GM06990 (cell line): Measurements from ENCODE around the gene VANGL2.

ENCODE experiments used
- DNase-seq: peaks from one replicate; pipeline ENCODE4 v3.0.0-alpha.2; 2011; ENCODE audit not compliant: insufficient read length; ENCODE audit errors: extremely low read depth
- H3K27me3 ChIP-seq: replicated peaks from 2 replicates; pipeline ENCODE4 v1.6.0; 2011; ENCODE audit warnings: low read length; ENCODE audit not compliant: control insufficient read depth, insufficient read depth
- H3K36me3 ChIP-seq: 2 replicates; pipeline ENCODE4 v1.5.1; 2011; ENCODE audit warnings: low read length; ENCODE audit not compliant: control insufficient read depth, insufficient read depth
- H3K4me3 ChIP-seq: replicated peaks from 2 replicates; pipeline ENCODE4 v1.5.1; 2011; ENCODE audit warnings: low read depth, mild to moderate bottlenecking, control low read depth, low read length
- CTCF ChIP-seq: IDR thresholded peaks from 2 replicates; pipeline ENCODE4 v1.5.1; 2011; ENCODE audit warnings: low read length, control low read depth, mild to moderate bottlenecking, inconsistent platforms; ENCODE audit not compliant: insufficient read depth, poor library complexity, severe bottlenecking

Gene VANGL2

DNA sequence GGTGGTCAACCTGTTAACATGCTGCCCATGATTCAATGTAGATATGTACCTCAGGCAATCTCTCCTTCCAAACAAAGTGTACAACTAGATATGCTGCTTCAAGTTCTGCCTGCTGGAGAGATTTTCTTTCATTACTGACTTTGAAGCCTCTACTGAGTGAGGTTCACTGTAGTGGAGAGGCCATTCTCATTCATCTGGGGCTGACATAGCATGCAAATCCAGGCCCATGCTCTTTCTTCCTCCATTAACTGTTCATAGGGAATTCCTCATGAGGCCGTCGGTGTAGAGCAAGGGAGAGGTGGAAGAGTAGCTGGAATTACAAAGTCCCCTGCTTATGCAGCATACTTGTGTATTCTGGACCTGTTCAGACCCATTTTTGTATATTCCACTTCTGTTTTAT lies 38.6 kb downstream of the VANGL2 start:
- TF ChIP-seq CTCF = no peak
- no peak overlapping the region for H3K4me3 ChIP-seq
- H3K36me3 ChIP-seq = no peaks in the 10 kb centered on the region
- DNase-seq = no peak
- no peaks in the 10 kb centered on the region for H3K27me3 ChIP-seq

- Histone ChIP-seq H3K36me3 (no peaks in the 10 kb centered on the region), H3K4me3 (no peak overlapping the region), H3K27me3 (no peaks in the 10 kb centered on the region)
- DNase-seq = no peak
- no peak for TF ChIP-seq CTCF
Observed at GRCh38 chr1:160439718-160440117, 39.4 kb downstream of the VANGL2 start.

DNA sequence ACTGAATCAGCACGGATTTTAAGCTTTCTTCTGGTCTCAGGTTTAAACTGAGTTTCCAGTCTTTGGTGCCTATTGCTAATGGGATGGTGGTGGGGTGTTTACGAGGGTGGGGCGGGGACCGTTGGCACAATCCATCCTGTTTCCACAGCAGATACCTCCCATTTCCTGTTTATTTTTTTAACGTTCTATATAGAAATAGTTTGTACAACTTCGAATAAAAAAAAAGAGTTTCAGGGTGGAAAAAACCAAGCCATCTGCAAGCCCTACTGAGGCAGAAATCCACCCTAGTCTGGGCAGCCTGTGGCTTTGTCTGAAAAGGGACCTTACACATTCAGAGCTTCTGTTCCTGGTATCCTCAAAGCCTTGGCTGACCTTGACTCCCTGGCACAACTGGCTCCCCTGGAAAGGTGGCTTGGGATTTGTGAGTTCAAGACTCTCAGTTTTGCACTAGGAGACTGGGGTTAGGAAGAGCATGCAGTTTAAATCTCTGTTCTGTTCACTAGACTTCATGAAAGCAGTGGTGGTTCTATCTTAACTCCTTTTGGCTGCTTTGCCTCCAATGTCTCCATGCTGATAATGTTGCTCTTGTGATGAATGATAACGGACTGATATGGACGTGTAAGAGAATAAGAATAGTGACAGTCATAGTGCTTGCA lies 46.7 kb downstream of the VANGL2 start:
- no peak for DNase-seq
- Histone ChIP-seq H3K4me3 (no peak overlapping the region), H3K36me3 (no peaks in the 10 kb centered on the region), H3K27me3 (no peaks in the 10 kb centered on the region)
- TF ChIP-seq CTCF = no peak

- no peak overlapping the region for H3K4me3 ChIP-seq
- H3K36me3 ChIP-seq = no peaks in the 10 kb centered on the region
- DNase-seq = no peak
- no peak for TF ChIP-seq CTCF
- no peaks in the 10 kb centered on the region for H3K27me3 ChIP-seq
Observed at GRCh38 chr1:160449494-160449893, 49.1 kb downstream of the VANGL2 start.

DNA sequence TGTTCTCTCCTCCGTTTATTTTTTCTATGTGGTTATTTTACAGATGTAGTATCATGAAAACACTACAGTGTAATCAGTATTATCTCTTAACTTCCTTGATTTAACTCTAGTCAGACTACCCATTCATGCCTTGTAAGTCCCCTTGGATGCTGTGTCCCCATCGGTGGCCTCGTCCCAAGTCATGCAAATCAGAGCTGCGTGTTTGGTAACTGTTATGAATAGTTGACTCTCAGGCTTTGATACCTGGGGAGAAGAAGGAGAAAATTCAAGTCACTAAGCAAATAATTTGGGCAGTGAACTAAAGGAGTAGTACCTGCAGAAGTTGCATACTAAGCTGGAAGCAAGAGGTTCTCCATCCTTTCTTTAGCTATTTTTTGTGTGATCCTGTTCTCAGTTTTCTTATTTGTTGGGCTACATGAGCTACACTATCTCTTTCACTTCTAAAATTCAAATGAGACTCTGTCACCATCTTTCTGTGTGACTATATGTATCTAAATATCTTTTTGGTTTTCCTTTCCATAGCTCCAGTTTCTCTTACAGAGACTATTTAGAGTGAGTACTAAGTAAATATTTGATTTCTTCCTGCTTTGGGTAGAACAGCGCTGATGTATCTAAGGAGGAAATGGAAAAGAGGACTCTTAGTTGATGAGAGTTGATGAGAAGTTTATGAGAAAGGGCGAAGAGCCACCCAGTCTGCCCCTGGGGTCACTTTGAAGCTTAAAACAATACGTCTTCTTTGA lies 50.9 kb downstream of the VANGL2 start:
- DNase-seq = no peak
- no peak for TF ChIP-seq CTCF
- H3K27me3 ChIP-seq = no peaks in the 10 kb centered on the region
- H3K36me3 ChIP-seq = no peaks in the 10 kb centered on the region
- H3K4me3 ChIP-seq = no peak overlapping the region
